Erythroblast (primary cell): ENCODE measurements around the gene NPSR1.

Source experiments
- DNase-seq, 2 experiments: peaks; one replicate each; lab custom pipeline; 2025; lab: John Stamatoyannopoulos, UW
- GATA1 ChIP-seq: IDR thresholded peaks from 2 replicates; pipeline ENCODE4 v1.6.1; 2011; ENCODE audit warnings: low read depth, mild to moderate bottlenecking, control low read depth, low read length, moderate library complexity
- POLR2A ChIP-seq: IDR thresholded peaks from 2 replicates; pipeline ENCODE4 v1.6.1; 2011; ENCODE audit warnings: mild to moderate bottlenecking, low read length

Gene NPSR1

DNA sequence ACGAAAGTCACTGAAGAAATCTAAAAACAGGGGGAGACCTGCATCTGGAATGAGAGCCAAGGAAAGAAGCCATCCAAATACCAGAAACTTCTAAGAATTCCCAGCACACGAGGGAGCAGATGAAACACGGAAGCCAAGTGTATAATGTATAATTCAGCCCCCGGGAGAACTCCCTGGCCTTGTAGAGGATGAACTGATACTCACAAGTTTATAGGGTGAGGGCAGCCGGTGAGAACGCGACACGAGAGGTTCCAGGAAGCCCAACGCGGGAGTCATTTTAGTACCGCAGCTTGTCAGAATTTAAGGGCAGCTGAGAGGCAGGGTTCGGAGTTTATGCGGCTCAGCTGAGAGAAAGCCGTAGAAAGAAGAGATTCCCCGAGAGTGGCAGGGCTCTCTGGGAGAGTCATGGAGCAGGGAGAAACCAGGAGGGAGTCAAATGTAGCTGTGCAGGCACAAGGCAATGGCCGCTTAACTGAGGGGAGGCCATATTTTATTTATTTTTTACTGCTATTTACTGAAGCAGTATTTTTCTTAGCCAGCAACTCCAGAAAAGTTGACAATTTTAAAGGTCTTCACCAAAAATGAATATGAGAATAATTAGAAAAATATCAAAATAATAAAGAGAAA is 164.0 kb downstream of the NPSR1 start:
- TF ChIP-seq POLR2A (no peak), GATA1 (no peak)
- no peak for DNase-seq

- TF ChIP-seq POLR2A (no peak), GATA1 (no peak)
Measured at GRCh38 chr7:34823650-34824258, 165.7 kb downstream of the NPSR1 start.

DNA sequence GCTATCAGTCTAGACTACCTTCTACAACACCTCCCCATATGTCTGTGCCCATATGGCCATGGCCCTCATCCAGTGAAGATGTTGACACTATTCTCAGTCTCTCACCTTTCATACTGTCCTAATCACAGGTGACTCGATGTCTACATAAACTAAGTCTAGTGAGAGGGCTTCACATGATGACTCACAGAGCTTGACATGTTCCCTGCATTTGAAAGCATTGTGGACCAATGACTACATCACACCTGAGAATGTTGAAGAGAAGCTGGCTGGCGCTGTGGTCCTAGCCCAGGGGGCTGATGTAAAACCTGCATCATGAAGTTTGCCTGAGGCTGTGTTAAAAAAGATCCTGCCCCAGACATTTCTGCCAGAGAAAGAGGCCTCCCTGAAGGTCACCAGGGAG is 167.2 kb downstream of the NPSR1 start:
- TF ChIP-seq GATA1 (no peak), POLR2A (no peak)

More at GRCh38 chr7:34823650-34824258, 165.7 kb downstream of the NPSR1 start:
- DNase-seq = peak; percentile 28 to 63

DNA sequence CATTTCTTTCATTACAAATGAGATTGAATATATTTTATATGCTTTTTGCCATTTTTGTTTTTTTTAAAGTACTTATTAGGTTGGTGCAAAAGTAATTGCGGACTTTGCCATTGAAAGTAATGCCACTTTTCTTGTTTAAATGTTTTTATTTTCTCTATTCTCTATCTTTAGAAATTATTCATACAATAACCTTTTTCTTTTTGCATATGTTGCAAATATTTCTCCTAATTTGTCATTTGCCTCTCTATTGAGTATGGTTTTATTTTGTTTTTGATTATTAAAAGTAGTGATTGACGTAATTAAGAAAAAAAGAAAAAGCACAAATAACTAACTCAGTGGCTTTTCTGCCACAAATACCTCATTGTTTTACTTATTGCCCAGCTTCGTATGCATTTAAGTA is 172.4 kb downstream of the NPSR1 start:
- TF ChIP-seq POLR2A (no peak), GATA1 (no peak)
- no peak for DNase-seq

More for the DNA sequence above, 167.2 kb downstream of the NPSR1 start:
- DNase-seq = no peak

DNA sequence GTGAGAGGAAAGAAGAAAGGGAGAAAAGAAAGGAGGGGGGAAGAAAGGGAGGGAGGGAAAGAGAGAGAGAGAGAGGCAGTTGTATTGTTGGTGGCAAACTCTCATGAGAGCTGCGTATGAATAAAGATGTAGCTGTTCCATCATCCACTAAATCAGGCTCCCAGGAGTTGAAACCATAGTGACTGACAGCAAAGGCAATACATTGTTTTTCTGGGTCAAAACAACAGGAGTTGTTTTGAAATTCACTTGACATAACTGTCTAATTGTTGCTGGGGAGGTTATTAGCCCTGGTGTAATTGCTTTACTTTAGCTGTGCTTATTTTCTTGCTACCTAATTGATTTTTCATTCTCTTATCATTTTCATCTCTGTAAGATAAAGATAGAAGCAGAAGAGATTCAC is 173.4 kb downstream of the NPSR1 start:
- TF ChIP-seq POLR2A (no peak), GATA1 (no peak)
- DNase-seq = no peak

DNA sequence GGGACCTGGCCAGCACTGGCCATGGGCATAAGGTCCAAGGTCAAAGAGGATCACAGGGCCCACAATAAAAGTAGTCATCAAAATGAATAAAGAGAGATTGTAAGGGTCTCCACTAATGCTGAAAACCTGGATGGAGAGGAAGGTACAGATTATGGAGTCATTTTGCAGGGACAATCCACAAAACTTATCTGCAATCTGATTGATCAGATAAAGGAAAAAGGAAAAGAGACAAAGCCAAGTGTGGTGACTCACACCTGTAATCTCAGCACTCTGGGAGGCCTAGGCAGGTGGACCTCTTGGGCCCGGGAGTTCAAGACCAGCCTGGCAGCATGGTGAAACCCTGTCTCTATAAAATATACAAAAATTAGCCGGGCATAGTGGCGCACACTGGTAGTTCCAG is 174.0 kb downstream of the NPSR1 start:
- no peak for DNase-seq
- TF ChIP-seq POLR2A = no peak
- no peak for TF ChIP-seq GATA1

DNA sequence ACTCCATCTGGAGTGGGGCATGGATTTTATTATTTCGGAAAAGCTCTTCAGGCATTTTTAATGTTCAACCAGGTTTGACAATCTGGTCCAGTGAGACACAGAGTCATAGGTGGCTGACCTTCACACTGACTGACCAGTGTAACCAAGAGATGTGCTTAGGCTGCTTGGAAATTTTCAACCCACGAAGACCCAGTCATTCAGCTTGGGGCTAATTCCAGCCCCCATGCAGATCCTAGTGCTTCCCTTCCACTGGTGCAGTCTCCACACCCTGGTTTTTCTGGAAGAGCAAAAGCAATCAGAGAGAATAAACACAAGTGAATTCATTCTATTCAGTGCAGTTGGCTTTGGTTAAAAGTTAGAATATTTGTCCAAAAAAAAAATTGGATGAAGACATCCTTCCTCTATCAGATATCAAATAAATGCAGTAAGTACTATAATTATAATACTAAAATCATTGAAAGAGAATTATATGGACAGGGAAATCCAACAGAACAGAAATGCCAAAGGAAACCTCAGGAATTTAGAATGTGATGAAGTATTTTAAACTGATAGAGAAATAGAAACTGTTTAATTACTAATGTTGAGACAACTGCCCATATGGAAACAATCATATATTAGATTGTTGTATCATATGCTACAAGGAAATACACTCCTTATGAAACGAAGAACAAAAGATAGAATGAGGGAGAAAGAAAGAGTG is 178.0 kb downstream of the NPSR1 start:
- no peak for DNase-seq
- TF ChIP-seq POLR2A (no peak), GATA1 (no peak)

DNA sequence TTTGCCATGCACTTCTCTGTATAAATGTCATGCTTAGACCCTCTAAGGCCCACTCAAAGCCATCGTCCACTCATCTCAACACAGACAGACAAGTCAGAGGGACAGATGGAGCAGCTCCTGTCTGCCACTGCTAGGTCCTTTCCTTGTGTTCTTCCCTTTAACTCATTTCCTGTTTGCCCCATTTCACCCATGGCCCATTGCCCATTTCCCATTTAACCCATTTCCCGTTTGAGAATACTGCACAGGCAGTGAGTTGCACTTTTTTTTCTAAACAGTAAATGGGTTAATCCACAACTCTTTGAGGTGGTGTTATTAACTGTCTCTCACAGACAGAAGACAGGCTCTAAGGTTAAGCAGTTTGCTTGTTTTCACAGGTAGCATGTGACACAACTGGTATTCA is 179.3 kb downstream of the NPSR1 start:
- TF ChIP-seq POLR2A (no peak), GATA1 (no peak)
- DNase-seq = no peak

DNA sequence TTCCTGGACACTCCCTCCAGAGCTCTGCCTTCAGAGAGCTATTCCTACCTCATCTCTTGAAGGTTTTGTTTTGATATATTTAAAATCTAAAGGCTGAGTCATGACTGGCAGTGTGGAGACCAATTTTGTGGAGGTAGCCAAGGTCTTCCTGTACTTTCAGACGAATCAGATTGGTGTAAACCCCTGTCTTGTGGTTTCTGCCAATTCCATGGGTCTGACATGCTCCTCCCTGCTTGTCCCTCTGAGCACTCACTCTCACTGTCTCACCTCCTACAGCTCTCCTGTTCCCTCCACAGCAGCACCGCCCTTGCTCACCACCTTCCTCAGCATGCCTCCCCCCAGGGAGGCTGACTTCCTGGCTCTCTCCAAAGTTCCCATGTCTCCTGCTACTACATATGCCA is 179.8 kb downstream of the NPSR1 start:
- DNase-seq = no peak
- TF ChIP-seq POLR2A (no peak), GATA1 (no peak)

- no peak for DNase-seq
- TF ChIP-seq GATA1 (no peak), POLR2A (no peak)
Measured at GRCh38 chr7:34838329-34838728, 180.3 kb downstream of the NPSR1 start.

- TF ChIP-seq GATA1 (no peak), POLR2A (no peak)
- no peak for DNase-seq
Measured at GRCh38 chr7:34839645-34840044, 181.6 kb downstream of the NPSR1 start.

DNA sequence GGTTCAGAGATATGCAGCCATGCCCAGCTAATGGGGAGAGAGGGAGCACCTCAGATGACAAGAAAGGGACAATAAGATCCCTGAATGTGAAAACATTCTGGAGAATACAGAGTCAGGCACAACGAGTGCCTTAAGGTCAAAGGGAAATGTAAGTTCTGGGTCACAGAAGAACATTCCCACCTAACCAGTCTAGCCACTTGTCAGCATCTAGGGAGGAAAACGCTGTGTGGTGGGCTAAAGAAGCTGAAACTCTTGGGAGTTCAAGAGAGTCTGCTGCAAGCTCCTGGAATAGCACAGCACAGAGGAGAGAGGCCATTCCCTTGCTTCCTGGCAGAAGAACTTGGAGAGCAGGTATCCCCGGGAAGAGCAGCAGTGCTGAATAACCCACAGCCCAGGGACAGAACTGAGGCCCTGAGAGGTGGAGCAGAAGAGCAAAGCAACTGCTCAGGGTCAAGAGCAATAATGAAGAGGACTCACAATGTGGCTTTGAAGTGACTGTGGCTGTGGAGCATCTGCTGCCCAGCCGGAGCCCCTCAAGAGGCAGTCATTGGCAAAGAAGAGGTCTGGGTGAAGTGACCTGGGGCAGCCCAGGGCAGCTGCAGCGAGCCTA is 182.3 kb downstream of the NPSR1 start:
- TF ChIP-seq POLR2A = no peak
- TF ChIP-seq GATA1 = no peak
- DNase-seq = no peak

GRCh38 chr7:34841326-34841725 is 183.3 kb downstream of the NPSR1 start:
- no peak for TF ChIP-seq POLR2A
- TF ChIP-seq GATA1 = no peak
- no peak for DNase-seq

DNA sequence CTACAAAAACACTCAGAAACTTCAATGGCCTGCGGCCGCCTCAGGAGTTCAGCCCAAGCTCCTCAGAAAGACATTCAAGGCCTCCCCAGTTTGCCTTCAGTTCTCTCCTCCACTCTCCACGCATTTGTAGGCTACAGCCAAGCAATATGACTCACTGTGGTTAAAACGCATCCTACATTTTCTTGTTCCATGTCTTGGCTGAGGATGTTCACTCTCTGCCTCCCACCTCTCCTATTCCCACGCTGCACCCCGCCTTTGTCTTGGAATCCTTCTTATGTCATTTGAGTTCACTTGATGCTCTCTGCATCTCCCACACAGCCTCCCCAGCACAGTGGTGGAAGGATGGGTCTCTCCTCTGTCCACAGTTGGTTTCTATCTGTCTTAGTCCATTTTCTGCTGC is 184.8 kb downstream of the NPSR1 start:
- no peak for DNase-seq
- TF ChIP-seq GATA1 (no peak), POLR2A (no peak)

GRCh38 chr7:34844406-34844805 is 186.4 kb downstream of the NPSR1 start:
- TF ChIP-seq POLR2A (no peak), GATA1 (no peak)
- no peak for DNase-seq
